Subcutaneous abdominal adipose tissue (tissue), 5 donors: ENCODE measurements around the gene PIWIL4.

ENCODE experiments used
- H3K27ac ChIP-seq: one replicate; pipeline ENCODE4 v1.7.0; 2013; ENCODE audit warnings: low read depth, mild to moderate bottlenecking, inconsistent platforms, low read length, moderate library complexity
- H3K27me3 ChIP-seq, 5 donors: one replicate each; pipeline ENCODE4 v1.7.0; 2013; ENCODE audit warnings: low read length in 5 of 5, inconsistent platforms in 1 of 5; ENCODE audit not compliant: control insufficient read depth in 5 of 5, insufficient read depth in 4 of 5
- H3K36me3 ChIP-seq, 5 donors: one replicate each; pipeline ENCODE4 v1.7.0; 2013; ENCODE audit warnings: low read length in 5 of 5; ENCODE audit not compliant: control insufficient read depth in 5 of 5, insufficient read depth in 5 of 5
- H3K4me1 ChIP-seq, 5 donors: one replicate each; pipeline ENCODE4 v1.7.0; 2013; ENCODE audit warnings: low read length in 5 of 5, mild to moderate bottlenecking in 3 of 5, moderate library complexity in 1 of 5; ENCODE audit not compliant: control insufficient read depth in 5 of 5, insufficient read depth in 5 of 5
- H3K4me3 ChIP-seq, 5 donors: one replicate each; pipeline ENCODE4 v1.7.0; 2013; ENCODE audit warnings: low read length in 5 of 5, low read depth in 1 of 5
- H3K9ac ChIP-seq, 5 donors: one replicate each; pipeline ENCODE4 v1.7.0; 2013; ENCODE audit warnings: low read length in 5 of 5, mild to moderate bottlenecking in 4 of 5, moderate library complexity in 3 of 5
- H3K9me3 ChIP-seq, 5 donors: one replicate each; pipeline ENCODE4 v1.7.0; 2013; ENCODE audit warnings: low read length in 5 of 5; ENCODE audit not compliant: control insufficient read depth in 5 of 5
- donor health status: healthy.
- donor health status: healthy.
- donor health status: healthy.
- donor health status: healthy.
- donor health status: healthy.

PIWIL4 gene

DNA sequence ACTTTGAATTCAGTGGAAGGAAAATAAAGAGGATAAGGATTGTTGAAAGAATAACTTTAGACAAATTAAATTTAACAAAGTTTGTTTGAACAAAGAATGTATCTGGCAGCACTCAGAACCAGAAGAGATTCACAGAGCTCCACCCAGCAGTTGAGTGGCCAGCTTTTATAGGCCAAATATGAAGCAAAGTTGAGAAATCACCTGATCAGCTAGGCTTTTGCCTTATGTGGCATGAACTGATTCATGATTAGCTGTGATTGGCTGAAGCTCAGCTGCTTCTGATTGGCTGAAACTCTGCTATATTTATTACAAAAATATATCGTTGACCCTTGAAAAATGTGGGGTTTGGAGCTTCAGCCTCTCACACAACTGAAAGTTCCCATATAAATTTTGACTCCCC, 62.6 kb downstream of the PIWIL4 start:
- Histone ChIP-seq H3K9me3 (peaks cover 0 to 8% (median 3%) of the 10 kb centered on the region in 5 donors), H3K4me3 (no peak overlapping the region), H3K27ac (no peak overlapping the region), H3K9ac (no peak overlapping the region), H3K36me3 (no peaks in the 10 kb centered on the region), H3K4me1 (peaks cover 0 to 7% (median 0%) of the 10 kb centered on the region in 5 donors), H3K27me3 (no peaks in the 10 kb centered on the region)

DNA sequence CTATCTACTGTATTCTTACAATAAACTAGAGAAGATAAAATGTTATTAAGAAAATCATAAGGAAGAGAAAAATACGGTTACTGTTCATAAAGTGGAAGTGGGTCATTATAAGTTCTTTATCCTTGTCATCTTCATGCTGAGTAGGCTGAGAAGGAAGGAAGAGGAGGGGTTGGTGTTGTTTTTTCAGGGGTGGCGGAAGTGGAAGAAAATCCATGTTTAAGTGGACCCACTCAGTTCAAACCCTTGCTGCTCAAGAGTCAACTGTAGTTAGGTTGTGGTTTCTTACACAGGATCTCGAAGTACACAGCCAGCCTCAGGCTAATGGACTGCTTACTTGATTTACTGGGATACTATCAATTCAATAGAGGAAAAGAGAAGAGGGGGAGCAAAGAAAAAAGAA, 63.1 kb downstream of the PIWIL4 start:
- Histone ChIP-seq H3K9me3 (peaks cover 0 to 8% (median 3%) of the 10 kb centered on the region in 5 donors), H3K4me1 (peaks cover 0 to 7% (median 0%) of the 10 kb centered on the region in 5 donors), H3K27me3 (no peaks in the 10 kb centered on the region), H3K27ac (no peak overlapping the region), H3K9ac (no peak overlapping the region), H3K4me3 (no peak overlapping the region), H3K36me3 (no peaks in the 10 kb centered on the region)

DNA sequence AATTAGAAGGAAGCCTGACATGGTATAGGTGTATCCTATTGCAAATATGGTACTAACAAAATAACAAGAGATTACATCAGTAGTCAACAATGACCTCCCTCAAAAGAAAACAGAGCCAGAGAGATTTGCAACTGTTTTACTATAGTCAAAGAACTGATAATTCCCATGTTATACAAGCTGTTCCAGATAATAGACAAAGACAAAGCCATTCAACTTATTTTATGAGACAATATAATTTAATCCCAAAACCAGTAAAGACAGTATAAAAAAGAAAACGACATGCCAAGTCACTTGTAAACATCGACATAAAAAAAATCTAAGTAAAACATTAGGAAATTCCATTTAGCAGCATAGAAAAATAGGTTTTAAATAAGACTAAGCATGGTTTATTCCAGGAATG, 65.2 kb downstream of the PIWIL4 start:
- H3K9ac ChIP-seq, result no peak overlapping the region
- no peak overlapping the region for H3K4me3 ChIP-seq

DNA sequence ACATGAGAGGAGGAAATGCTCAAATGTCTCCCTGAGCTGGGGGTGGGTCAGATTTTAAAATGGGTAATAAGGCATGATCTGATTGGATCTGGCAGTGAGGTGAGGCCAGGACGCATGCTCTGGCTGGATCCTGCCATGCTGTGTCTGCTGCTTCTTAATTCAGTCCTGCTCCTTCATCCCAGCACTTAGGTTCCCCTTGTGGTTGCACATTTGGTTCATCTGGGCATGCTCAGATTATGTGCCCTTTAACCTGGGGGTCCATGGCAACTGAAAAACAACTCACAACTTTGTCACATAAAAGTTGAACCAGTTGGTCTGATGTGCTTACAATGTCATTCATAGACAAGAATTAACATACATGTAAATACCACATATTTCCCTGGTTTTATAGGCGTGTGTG, 67.9 kb downstream of the PIWIL4 start:
- Histone ChIP-seq H3K36me3 (no peaks in the 10 kb centered on the region), H3K27me3 (no peaks in the 10 kb centered on the region), H3K9ac (no peak overlapping the region), H3K4me1 (peaks cover 0 to 26% (median 14%) of the 10 kb centered on the region in 5 donors), H3K9me3 (no peaks in the 10 kb centered on the region), H3K4me3 (no peak overlapping the region), H3K27ac (no peak overlapping the region)

More for the DNA sequence above, 65.2 kb downstream of the PIWIL4 start:
- H3K27ac ChIP-seq, result no peak overlapping the region
- H3K4me1 ChIP-seq, result peaks cover 0 to 7% (median 0%) of the 10 kb centered on the region in 5 donors
- peaks cover 0 to 3% (median 1%) of the 10 kb centered on the region in 5 donors for H3K9me3 ChIP-seq
- no peaks in the 10 kb centered on the region for H3K36me3 ChIP-seq
- no peaks in the 10 kb centered on the region for H3K27me3 ChIP-seq

DNA sequence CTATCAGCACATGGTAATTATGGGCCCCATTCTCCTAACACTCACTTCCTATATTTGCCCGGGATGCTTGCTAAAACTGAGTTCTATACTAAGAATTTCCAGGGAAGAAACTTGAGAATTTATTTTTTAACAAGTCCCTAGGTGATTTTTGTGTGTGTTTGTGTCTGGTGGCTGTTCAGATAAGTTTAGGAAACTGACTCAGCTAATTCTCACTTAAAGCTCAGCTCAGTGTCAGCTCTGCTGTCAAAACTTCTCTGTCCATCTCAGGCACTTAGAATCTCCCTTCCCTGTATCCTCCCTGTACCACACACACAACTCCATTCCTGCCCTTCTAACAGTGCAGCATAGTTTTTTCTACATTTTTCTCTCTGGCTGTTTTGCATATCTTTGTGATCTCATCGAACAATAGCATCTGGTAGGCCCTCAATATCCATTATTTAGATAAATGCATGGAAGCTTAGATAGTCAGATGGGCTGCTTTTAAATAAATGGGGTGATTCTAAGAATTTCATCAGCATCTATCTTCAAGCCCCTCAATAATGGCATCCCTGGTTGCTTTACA, 69.3 kb downstream of the PIWIL4 start:
- H3K4me1 ChIP-seq, result peaks cover 3 to 34% (median 21%) of the 10 kb centered on the region in 5 donors
- H3K27ac ChIP-seq, result no peak overlapping the region
- H3K4me3 ChIP-seq, result no peak overlapping the region
- no peaks in the 10 kb centered on the region for H3K27me3 ChIP-seq
- H3K36me3 ChIP-seq, result no peaks in the 10 kb centered on the region
- no peak overlapping the region for H3K9ac ChIP-seq
- no peaks in the 10 kb centered on the region for H3K9me3 ChIP-seq

DNA sequence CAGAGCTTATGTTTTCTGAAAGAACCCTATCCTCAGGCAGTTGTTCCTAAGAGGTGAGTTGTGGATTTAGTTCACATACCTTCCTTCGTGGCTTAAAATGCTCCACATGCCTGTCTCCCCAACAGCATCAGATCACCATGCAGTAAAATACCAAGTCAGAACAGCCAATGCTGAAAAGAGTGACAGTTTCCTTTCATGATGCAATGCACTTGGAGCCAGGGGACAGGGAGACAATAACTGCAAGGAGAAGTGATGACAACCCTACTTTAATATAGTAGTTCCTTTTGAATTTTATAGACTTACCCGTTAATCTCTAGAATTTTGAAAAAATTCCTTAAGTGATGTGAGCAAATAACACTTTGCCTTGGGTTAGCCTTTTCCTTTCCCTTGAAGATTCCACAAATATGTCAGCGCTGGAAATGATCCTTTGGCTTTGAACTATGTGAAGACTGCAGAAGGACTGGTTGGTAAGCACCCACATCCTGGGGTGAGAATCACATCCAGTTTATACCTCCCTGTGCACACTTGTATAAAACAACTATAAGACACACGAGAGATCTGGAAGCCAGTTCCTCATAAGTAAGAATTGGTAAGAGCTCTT, 71.2 kb downstream of the PIWIL4 start:
- H3K9ac ChIP-seq, result peak overlapping the region in 1 of 5 donors; percentile 9
- peaks cover 3 to 34% (median 21%) of the 10 kb centered on the region in 5 donors for H3K4me1 ChIP-seq
- no peak overlapping the region for H3K27ac ChIP-seq
- H3K9me3 ChIP-seq, result no peaks in the 10 kb centered on the region
- H3K27me3 ChIP-seq, result no peaks in the 10 kb centered on the region
- H3K4me3 ChIP-seq, result peak overlapping the region; percentile 11 to 36 (median 25)
- H3K36me3 ChIP-seq, result no peaks in the 10 kb centered on the region

DNA sequence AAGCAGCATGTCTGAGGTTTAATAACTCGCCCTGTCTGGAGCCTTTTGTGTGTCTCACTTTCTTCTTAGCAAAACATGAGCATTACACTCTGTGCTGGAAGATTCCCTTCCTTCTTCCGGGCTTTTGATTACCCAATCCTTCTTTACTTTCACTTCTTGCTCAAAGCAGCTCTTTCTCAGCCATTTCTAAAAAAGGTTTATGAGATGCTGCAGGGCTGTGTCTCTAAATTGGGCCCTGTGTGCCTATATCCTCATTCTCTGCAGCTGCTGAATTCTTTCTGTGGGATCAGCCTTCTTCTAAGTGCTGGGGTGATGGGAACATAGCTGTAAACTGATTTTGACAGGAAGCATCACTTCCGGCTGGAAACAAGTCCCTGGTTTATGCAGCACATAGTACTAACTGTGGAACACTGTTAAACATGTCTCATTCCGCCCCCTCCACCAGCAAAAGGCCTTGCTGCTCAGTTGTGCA, 71.8 kb downstream of the PIWIL4 start:
- H3K4me1 ChIP-seq, result peaks cover 3 to 34% (median 21%) of the 10 kb centered on the region in 5 donors
- peak overlapping the region in 1 of 5 donors; percentile 9 for H3K9ac ChIP-seq
- peak overlapping the region; percentile 11 to 36 (median 25) for H3K4me3 ChIP-seq
- H3K9me3 ChIP-seq, result no peaks in the 10 kb centered on the region
- no peaks in the 10 kb centered on the region for H3K27me3 ChIP-seq
- H3K36me3 ChIP-seq, result no peaks in the 10 kb centered on the region
- H3K27ac ChIP-seq, result no peak overlapping the region

DNA sequence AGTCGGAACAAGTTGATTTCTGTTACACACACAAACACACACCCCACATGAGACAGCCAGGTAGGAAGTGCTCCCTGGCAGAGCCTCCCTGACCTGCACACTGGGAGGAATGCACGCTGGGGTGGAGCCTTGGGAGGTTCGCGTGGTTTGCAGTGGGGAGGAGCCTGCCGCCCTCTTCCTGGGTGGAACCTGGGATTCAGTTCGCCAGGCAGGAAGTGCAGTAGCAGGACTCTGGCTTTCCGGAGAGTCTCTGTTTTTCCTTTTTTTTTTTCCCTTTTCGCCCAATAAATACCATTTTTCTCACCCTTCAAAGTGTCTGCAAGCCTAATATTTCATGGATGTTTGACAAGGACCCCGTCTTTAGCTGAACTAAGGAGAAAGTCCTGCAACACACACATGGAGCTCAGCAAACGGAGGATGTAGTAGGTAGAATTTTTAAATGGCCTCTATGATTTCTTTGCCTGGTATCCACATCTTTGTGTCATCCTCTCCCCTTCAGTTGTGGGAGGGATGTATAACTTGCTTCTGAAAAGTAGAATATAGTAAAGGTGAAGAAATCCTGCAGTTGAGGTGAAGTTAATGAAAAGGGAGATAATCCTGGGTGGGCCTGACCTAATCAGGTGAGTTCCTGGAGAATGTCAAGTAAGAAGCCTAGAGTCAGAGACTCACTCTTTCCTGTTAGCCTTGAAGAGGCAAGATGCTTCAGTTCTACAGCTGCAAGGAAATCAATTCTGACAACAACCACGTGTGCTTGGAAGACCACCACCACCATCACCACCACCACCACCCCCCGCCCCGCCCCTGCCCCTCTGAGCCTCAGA, 72.9 kb downstream of the PIWIL4 start:
- peak overlapping the region in 1 of 5 donors; percentile 24 for H3K4me3 ChIP-seq
- no peak overlapping the region for H3K27ac ChIP-seq
- H3K4me1 ChIP-seq, result peaks cover 3 to 34% (median 21%) of the 10 kb centered on the region in 5 donors

DNA sequence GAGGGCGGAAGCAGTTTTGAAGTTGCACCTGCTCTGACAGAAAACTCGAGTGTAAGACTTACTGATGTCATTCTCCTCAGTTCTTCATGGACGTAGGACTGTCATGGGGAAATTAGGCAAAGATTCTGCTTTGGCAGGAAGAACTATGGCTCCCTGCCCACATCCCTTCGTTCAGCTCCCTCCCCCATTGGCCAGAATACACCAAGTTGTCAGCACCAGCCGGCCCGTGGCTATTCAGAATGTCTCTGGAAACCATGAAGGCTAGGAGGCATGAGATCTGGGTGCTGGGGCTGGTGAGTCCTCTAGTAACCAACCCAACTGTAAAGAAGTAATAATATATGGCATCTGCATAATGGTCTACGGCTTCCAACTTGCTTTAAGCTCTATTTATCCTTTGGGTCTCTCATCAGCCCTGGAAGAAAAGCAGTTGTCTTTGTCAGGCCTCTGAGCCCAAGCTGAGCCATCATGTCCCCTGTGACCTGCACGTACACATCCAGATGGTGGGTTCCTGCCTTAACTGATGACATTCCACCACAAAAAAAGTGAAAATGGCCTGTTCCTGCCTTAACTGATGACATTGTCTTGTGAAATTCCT, 74.1 kb downstream of the PIWIL4 start:
- peaks cover 3 to 34% (median 21%) of the 10 kb centered on the region in 5 donors for H3K4me1 ChIP-seq

More for the DNA sequence above, 72.9 kb downstream of the PIWIL4 start:
- no peaks in the 10 kb centered on the region for H3K9me3 ChIP-seq
- no peaks in the 10 kb centered on the region for H3K36me3 ChIP-seq
- H3K9ac ChIP-seq, result no peak overlapping the region
- no peaks in the 10 kb centered on the region for H3K27me3 ChIP-seq

More for the DNA sequence above, 74.1 kb downstream of the PIWIL4 start:
- H3K9ac ChIP-seq, result no peak overlapping the region
- no peak overlapping the region for H3K27ac ChIP-seq
- no peaks in the 10 kb centered on the region for H3K9me3 ChIP-seq
- peak overlapping the region in 1 of 5 donors; percentile 2 for H3K4me3 ChIP-seq
- no peaks in the 10 kb centered on the region for H3K36me3 ChIP-seq
- no peaks in the 10 kb centered on the region for H3K27me3 ChIP-seq
